ENCODE data around the gene PLP2. TPM values are rescaled to one million over a fixed set of nuclear protein-coding genes. Genes with fewer than 3 reads are reported as not detected.

PLP2 gene
- total RNA-seq, 2 experiments from 2014 or later: 21.2 to 54.3 TPM

DNA sequence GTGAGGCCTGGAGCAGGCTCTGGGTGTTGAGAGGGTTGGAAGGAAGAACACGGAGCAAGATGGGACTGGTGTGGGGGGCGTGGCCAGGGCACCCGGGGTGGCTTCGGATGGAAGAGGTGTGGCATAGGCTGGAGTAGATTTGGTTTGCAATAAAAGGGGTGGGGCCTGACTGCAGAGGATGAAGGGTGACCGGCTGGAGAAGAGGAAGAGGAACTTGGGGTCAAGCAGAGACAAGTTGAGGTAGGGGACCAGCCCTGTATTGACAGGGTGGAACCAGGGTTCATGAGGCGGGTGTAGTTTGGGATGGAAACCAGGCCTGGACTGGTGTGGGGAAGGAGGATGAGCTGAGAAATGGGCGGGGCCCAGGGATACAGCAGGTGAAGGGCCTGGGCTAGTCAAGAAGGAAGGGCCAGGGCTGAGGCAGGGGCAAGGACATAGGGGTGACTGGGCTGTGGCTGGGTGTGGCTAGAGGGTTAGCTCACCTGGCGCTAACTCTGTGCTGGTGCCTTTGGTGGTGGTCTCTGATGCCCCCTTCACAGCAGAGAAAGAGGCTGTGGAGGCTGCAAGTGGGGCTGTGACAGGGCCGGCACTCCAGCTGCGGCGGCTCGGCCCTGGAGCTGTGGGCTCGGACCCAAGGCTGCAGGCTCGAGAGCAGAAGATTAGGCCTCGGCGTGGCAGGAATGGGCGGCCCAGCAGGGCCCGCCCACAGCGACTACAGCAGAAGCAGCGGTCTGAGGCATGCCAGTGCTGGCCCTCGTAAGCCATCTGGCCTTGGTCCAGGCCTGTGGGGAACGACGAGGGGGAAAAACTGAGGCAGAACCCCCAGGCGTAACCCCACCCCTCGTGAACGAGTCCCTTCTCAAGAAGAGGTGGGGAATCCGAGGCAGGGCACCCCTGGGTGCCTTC lies 5.0 kb downstream of the PLP2 start:
- intact Hi-C loops (cut with micrococcal nuclease; ENCODE audit: unreplicated experiment): no loop called here
- Histone ChIP-seq H3K27ac (ENCODE audit: low read depth, low read length, poor library complexity, severe bottlenecking) (no peak overlapping the region), H3K79me2 (ENCODE audit: insufficient read depth, low read depth, low read length) (peaks cover 7% of the 10 kb centered on the region; the same call in 1 of the 2 replicates), H2AFZ (ENCODE audit: low read length) (no peak overlapping the region), H4K20me1 (ENCODE audit: insufficient read depth, low read length) (peaks cover 6% of the 10 kb centered on the region; the same call in 1 of the 2 replicates), H3K9me2 (ENCODE audit: insufficient read depth, low read length) (no peaks in the 10 kb centered on the region), H3K4me2 (ENCODE audit: low read length) (no peak overlapping the region), H3K4me1 (ENCODE audit: insufficient read depth, low read length, poor library complexity, severe bottlenecking) (peaks cover 10% of the 10 kb centered on the region), H3K4me3 (ENCODE audit: low read depth, low read length, poor library complexity, severe bottlenecking) (no peak overlapping the region), H3K36me3 (ENCODE audit: insufficient read depth, low read length) (peaks cover 58% of the 10 kb centered on the region), H3K9me3 (ENCODE audit: low read length) (no peaks in the 10 kb centered on the region)
- ChIA-PET POLR2A (no interaction called here), CTCF (ENCODE audit: unreplicated experiment) (no interaction called here)
- no peak for DNase-seq (ENCODE audit: low spot score)
- no TSS peak for BruUV-seq (replicated peaks)
- TF ChIP-seq, protein P1, sequence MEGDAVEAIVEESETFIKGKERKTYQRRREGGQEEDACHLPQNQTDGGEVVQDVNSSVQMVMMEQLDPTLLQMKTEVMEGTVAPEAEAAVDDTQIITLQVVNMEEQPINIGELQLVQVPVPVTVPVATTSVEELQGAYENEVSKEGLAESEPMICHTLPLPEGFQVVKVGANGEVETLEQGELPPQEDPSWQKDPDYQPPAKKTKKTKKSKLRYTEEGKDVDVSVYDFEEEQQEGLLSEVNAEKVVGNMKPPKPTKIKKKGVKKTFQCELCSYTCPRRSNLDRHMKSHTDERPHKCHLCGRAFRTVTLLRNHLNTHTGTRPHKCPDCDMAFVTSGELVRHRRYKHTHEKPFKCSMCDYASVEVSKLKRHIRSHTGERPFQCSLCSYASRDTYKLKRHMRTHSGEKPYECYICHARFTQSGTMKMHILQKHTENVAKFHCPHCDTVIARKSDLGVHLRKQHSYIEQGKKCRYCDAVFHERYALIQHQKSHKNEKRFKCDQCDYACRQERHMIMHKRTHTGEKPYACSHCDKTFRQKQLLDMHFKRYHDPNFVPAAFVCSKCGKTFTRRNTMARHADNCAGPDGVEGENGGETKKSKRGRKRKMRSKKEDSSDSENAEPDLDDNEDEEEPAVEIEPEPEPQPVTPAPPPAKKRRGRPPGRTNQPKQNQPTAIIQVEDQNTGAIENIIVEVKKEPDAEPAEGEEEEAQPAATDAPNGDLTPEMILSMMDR (conservative IDR thresholded peaks at IDR 0.05; ENCODE audit: low read length): no peak
- no peak for TF ChIP-seq EZH2phosphoT487 (IDR thresholded peaks at IDR 0.05; ENCODE audit: borderline replicate concordance, low read depth, low read length)

DNA sequence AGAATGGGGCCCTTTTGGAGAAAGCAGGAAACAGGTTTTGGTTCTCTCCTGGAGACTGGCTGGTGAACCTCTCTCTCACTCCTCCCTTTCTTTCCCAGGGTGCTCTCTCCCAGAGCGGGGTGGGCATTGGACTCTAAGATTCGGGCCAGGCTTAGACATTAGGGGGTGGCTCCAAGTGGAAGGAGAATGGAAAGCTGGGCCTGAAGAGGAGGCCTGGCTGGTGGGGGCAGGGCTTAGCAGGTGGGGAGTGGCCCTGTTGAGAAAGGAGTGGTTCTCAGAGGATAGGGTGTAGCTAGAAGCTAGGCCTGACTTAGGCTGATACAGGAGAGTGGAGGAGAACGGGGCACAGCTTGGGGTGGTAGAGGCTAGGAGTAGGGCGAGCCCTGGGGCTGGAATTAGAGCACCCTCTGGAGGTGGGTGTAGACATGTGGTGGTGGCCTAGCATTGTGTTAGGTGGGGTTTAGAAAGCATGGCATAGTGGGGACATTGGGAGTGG lies 5.7 kb downstream of the PLP2 start:
- no peaks in the 10 kb centered on the region for H3K9me2 ChIP-seq (ENCODE audit: insufficient read depth, low read length)
- no TSS peak for BruUV-seq (replicated peaks)
- no peak for DNase-seq (ENCODE audit: low spot score)
- H3K4me1 ChIP-seq (ENCODE audit: insufficient read depth, low read length, poor library complexity, severe bottlenecking): peaks cover 10% of the 10 kb centered on the region
- H3K9me3 ChIP-seq (ENCODE audit: low read length): no peaks in the 10 kb centered on the region
- peaks cover 61% of the 10 kb centered on the region for H3K36me3 ChIP-seq (ENCODE audit: insufficient read depth, low read length)
- no peak overlapping the region for H3K4me2 ChIP-seq (ENCODE audit: low read length)
- ChIA-PET CTCF (ENCODE audit: unreplicated experiment) (no interaction called here), POLR2A (no interaction called here)
- peaks cover 6% of the 10 kb centered on the region; the same call in 1 of the 2 replicates for H4K20me1 ChIP-seq (ENCODE audit: insufficient read depth, low read length)
- TF ChIP-seq EZH2phosphoT487 (IDR thresholded peaks at IDR 0.05; ENCODE audit: borderline replicate concordance, low read depth, low read length): no peak
- TF ChIP-seq, protein P1 (conservative IDR thresholded peaks at IDR 0.05; ENCODE audit: low read length): peak; percentile 55
- no peak overlapping the region for H3K27ac ChIP-seq (ENCODE audit: low read depth, low read length, poor library complexity, severe bottlenecking)
- intact Hi-C loops (cut with micrococcal nuclease; ENCODE audit: unreplicated experiment): no loop called here
- H2AFZ ChIP-seq (ENCODE audit: low read length): no peak overlapping the region
- no peak overlapping the region for H3K4me3 ChIP-seq (ENCODE audit: low read depth, low read length, poor library complexity, severe bottlenecking)
- H3K79me2 ChIP-seq (ENCODE audit: insufficient read depth, low read depth, low read length): peaks cover 7% of the 10 kb centered on the region; the same call in 1 of the 2 replicates

Data from OCI-LY7 (cell line).